Thyroid gland (tissue), 4 donors: ENCODE data around the gene ARHGAP15. TPM values are rescaled to one million over a fixed set of nuclear protein-coding genes. Genes with fewer than 3 reads are reported as not detected.

Source experiments
- DNase-seq, 2 donors: peaks; one replicate each; pipeline ENCODE4 v3.0.0-alpha.2; 2019
- H3K27ac ChIP-seq, 3 donors: fragments of 200-600 bp; sonication (generic); 1 replicate in 2 of 3; 2 replicates in 1 of 3; pipeline ENCODE4 v1.5.1; 2016 to 2019; ENCODE audit warnings: mild to moderate bottlenecking in 1 of 3, moderate library complexity in 1 of 3
- H3K27me3 ChIP-seq: fragments of 200-600 bp; sonication (generic); one replicate; pipeline ENCODE4 v1.5.1; 2019
- H3K36me3 ChIP-seq, 2 donors: fragments of 200-600 bp; sonication (generic); one replicate each; pipeline ENCODE4 v1.5.1; 2016 to 2019
- H3K4me1 ChIP-seq, 2 donors: fragments of 200-600 bp; sonication (generic); one replicate each; pipeline ENCODE4 v1.5.1; 2017 to 2019
- H3K4me3 ChIP-seq, 3 donors: fragments of 200-600 bp; sonication (generic); replicated peaks in 1 of 3; 1 replicate in 2 of 3; 2 replicates in 1 of 3; pipeline ENCODE4 v1.5.1; 2016; ENCODE audit warnings: mild to moderate bottlenecking in 1 of 3
- H3K9me3 ChIP-seq: fragments of 200-600 bp; sonication (generic); one replicate; pipeline ENCODE4 v1.5.1; 2017
- POLR2A ChIP-seq, 2 donors: fragments of 450-650 bp; IDR thresholded peaks; one replicate each; pipeline ENCODE4 v1.6.1; 2017; ENCODE audit warnings: antibody characterized with exemption in 2 of 2, mild to moderate bottlenecking in 2 of 2, moderate library complexity in 1 of 2
- WGBS, 2 donors: methylation state at CpG; one replicate each; pipeline ENCODE4 v1.1.5; 2017; 5-methylcytosine and 5-hydroxymethylcytosine counted together
- intact Hi-C: fragments of 100-400 bp; cut with DNase I; formaldehyde crosslinking; loops from one replicate; pipeline ENCODE4 v1.15.1; 2023
- total RNA-seq, 4 donors: library from RNA; depleted of rRNA; stranded (reverse); fragments of >200 nt; gene quantifications; one replicate each; pipeline ENCODE4 v1.2.3, GENCODE V29; 2016
- TF ChIP-seq, protein P1 (sequence below), 6 experiments: fragments of 200-600 bp in 3 of 6; fragments of 450-650 bp in 3 of 6; sonication (generic) in 3 of 6; IDR thresholded peaks; one replicate each; pipeline ENCODE4 v1.5.1; 2016 to 2019; ENCODE audit warnings: antibody characterized with exemption in 6 of 6, mild to moderate bottlenecking in 2 of 6, inconsistent platforms in 1 of 6, moderate library complexity in 1 of 6

The ARHGAP15 gene
- total RNA-seq, 4 donors from 2014 or later: 9.8 to 24.4 (median 11.9) TPM

GRCh38 chr2:143720095-143720664 lies 591.0 kb downstream of the ARHGAP15 start:
- Histone ChIP-seq H3K4me1 (peaks cover 7 to 12% of the 10 kb centered on the region in 2 donors), H3K27ac (no peak overlapping the region), H3K27me3 (no peaks in the 10 kb centered on the region), H3K4me3 (no peak overlapping the region), H3K9me3 (no peaks in the 10 kb centered on the region), H3K36me3 (no peaks in the 10 kb centered on the region)
- no peak for TF ChIP-seq POLR2A (IDR thresholded peaks at IDR 0.05)
- TF ChIP-seq, protein P1, sequence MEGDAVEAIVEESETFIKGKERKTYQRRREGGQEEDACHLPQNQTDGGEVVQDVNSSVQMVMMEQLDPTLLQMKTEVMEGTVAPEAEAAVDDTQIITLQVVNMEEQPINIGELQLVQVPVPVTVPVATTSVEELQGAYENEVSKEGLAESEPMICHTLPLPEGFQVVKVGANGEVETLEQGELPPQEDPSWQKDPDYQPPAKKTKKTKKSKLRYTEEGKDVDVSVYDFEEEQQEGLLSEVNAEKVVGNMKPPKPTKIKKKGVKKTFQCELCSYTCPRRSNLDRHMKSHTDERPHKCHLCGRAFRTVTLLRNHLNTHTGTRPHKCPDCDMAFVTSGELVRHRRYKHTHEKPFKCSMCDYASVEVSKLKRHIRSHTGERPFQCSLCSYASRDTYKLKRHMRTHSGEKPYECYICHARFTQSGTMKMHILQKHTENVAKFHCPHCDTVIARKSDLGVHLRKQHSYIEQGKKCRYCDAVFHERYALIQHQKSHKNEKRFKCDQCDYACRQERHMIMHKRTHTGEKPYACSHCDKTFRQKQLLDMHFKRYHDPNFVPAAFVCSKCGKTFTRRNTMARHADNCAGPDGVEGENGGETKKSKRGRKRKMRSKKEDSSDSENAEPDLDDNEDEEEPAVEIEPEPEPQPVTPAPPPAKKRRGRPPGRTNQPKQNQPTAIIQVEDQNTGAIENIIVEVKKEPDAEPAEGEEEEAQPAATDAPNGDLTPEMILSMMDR (IDR thresholded peaks at IDR 0.05): no peak
- 76 to 78% methylated on average over 17 of the region's 17 CpGs for WGBS, 2 donors
- intact Hi-C loops: no loop called here
- DNase-seq: no peak

DNA sequence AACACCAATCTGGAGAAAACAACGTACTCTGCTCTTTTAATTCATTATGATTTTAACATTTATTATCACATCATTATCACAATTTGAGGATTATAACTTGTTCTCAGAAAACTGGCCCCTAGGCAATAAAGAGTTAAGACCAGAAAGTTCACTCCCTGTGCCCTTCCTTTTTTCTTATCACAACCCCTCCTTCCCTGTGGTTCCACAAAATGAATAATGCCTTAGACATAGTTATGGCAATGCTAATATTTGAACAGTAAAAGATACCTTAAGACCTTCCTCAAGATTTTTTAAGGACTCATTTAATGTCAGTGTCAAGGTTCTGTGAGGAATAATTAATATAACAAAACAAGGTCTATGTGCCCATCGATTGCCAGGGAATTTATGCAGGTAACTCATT lies 596.2 kb downstream of the ARHGAP15 start:
- no peak for TF ChIP-seq POLR2A (IDR thresholded peaks at IDR 0.05)
- TF ChIP-seq, protein P1 (IDR thresholded peaks at IDR 0.05): no peak
- Histone ChIP-seq H3K27ac (no peak overlapping the region), H3K27me3 (no peaks in the 10 kb centered on the region), H3K36me3 (no peaks in the 10 kb centered on the region), H3K4me1 (no peaks in the 10 kb centered on the region), H3K4me3 (no peak overlapping the region), H3K9me3 (no peaks in the 10 kb centered on the region)
- WGBS, 2 donors: 86 to 88% methylated on average over 2 of the region's 2 CpGs
- intact Hi-C loops: no loop called here
- DNase-seq: no peak

GRCh38 chr2:143726151-143726845 lies 597.1 kb downstream of the ARHGAP15 start:
- TF ChIP-seq, protein P1 (IDR thresholded peaks at IDR 0.05): no peak
- no peak for TF ChIP-seq POLR2A (IDR thresholded peaks at IDR 0.05)
- no peaks in the 10 kb centered on the region for H3K36me3 ChIP-seq
- WGBS, 2 donors: 79 to 88% methylated on average over 6 of the region's 6 CpGs
- H3K4me3 ChIP-seq: no peak overlapping the region
- intact Hi-C loops: no loop called here
- H3K4me1 ChIP-seq: no peaks in the 10 kb centered on the region
- H3K27me3 ChIP-seq: no peaks in the 10 kb centered on the region
- DNase-seq: no peak
- no peaks in the 10 kb centered on the region for H3K9me3 ChIP-seq
- H3K27ac ChIP-seq: no peak overlapping the region

GRCh38 chr2:143728498-143728897 lies 599.3 kb downstream of the ARHGAP15 start:
- DNase-seq: no peak
- H3K27ac ChIP-seq: no peak overlapping the region
- WGBS, 2 donors: 85 to 90% methylated on average over 7 of the region's 7 CpGs

More at GRCh38 chr2:143728498-143728897, 599.3 kb downstream of the ARHGAP15 start:
- no peaks in the 10 kb centered on the region for H3K4me1 ChIP-seq
- H3K36me3 ChIP-seq: no peaks in the 10 kb centered on the region
- no peak for TF ChIP-seq POLR2A (IDR thresholded peaks at IDR 0.05)
- TF ChIP-seq, protein P1 (IDR thresholded peaks at IDR 0.05): no peak
- no peaks in the 10 kb centered on the region for H3K27me3 ChIP-seq
- no peaks in the 10 kb centered on the region for H3K9me3 ChIP-seq
- H3K4me3 ChIP-seq: no peak overlapping the region
- intact Hi-C loops: no loop called here
